Ovary (tissue), 9 donors: ENCODE results near the gene B4GALT3. TPM values are rescaled to one million over a fixed set of nuclear protein-coding genes. Genes with fewer than 3 reads are reported as not detected.

Experiments used
- DNase-seq, 5 donors: peaks; one replicate each; pipeline ENCODE4 v3.0.0-alpha.2; 2019 to 2020
- H3K27ac ChIP-seq, 2 donors: fragments of 200-600 bp; one replicate each; pipeline versions ENCODE4 v1.5.1 to v1.8.0; 2019 to 2022
- H3K27me3 ChIP-seq: fragments of 200-600 bp; one replicate; pipeline ENCODE4 v1.8.0; 2022
- H3K36me3 ChIP-seq: fragments of 200-600 bp; sonication (generic); one replicate; pipeline ENCODE4 v1.5.1; 2019
- H3K4me1 ChIP-seq: one replicate; pipeline ENCODE4 v1.8.1; 2013; ENCODE audit warnings: mild to moderate bottlenecking, moderate library complexity; ENCODE audit not compliant: insufficient read depth
- H3K4me3 ChIP-seq: fragments of 200-600 bp; sonication (generic); one replicate; pipeline ENCODE4 v1.5.1; 2017
- H3K9me3 ChIP-seq, 2 donors: fragments of 200-600 bp in 1 of 2; sonication (generic) in 1 of 2; one replicate each; pipeline versions ENCODE4 v1.5.1 to v1.8.1; 2013 to 2019; ENCODE audit warnings: mild to moderate bottlenecking in 1 of 2, moderate library complexity in 1 of 2
- CTCF ChIP-seq, 3 donors: fragments of 450-650 bp in 2 of 3; fragments of 200-600 bp in 1 of 3; IDR thresholded peaks; one replicate each; pipeline versions ENCODE4 v1.5.1 to v1.8.0; 2016 to 2022; ENCODE audit warnings: antibody characterized with exemption in 3 of 3, mild to moderate bottlenecking in 1 of 3
- EP300 ChIP-seq: sonication (generic); formaldehyde crosslinking; IDR thresholded peaks from one replicate; pipeline ENCODE4 v1.6.1; 2017; ENCODE audit warnings: antibody characterized with exemption
- POLR2A ChIP-seq: fragments of 450-650 bp; IDR thresholded peaks from one replicate; pipeline ENCODE4 v1.6.1; 2017; ENCODE audit warnings: antibody characterized with exemption, mild to moderate bottlenecking, moderate library complexity
- WGBS, 3 donors: extraction: QIAGEN DNeasy Blood & Tissue Kit in 1 of 3; methylation state at CpG; one replicate each; pipeline versions ENCODE4 v1.1.5 to v1.1.7; 2013 to 2017; 5-methylcytosine and 5-hydroxymethylcytosine counted together
- intact Hi-C, 4 donors: fragments of 100-400 bp; cut with DNase I; formaldehyde crosslinking; loops; one replicate each; pipeline versions ENCODE4 v1.11.0 to v1.15.1; 2022 to 2023
- polyA plus RNA-seq, 2 donors: library from polyadenylated mRNA; stranded (reverse); fragments of 200-250 nt in 1 of 2; fragments of 350-450 nt in 1 of 2; fragmentation: Illumina TruSeq in 1 of 2; extraction: RNeasy Lipid Tissue Mini Kit (QIAGEN cat#74804) in 1 of 2; gene quantifications; one replicate each; pipeline ENCODE4 v1.2.3, GENCODE V29; 2013 to 2014
- total RNA-seq, 7 donors: library from RNA; depleted of rRNA in 2 of 7; stranded (reverse); fragments of >200 nt in 2 of 7; fragmentation: NEBNext Ultra II Directional in 3 of 7; extraction: Animal tissue kit (Norgen Biotek cat#: 25700) in 3 of 7; gene quantifications; one replicate each; pipeline versions ENCODE4 v1.1.0 to v1.2.4, GENCODE V29; 2016 to 2023
- donor health status: DM: no; HTN: no; CAD: no; lungs with moderate emphysema.
- donor health status: DM: no; HTN: no; CAD: no.
- donor health status: Bipolar disorder and iron deficiency.
- donor health status: DM: yes; HTN: yes; CAD: no.
- donor health status: DM: no; HTN: no; CAD: no.
- donor health status: DM: yes; HTN: yes; CAD: no.

Gene B4GALT3
- total and polyA plus RNA-seq, 9 donors = 23.1 to 44.0 (median 28.8) TPM

GRCh38 chr1:161164901-161165610, 12.3 kb downstream of the B4GALT3 start:
- peaks cover 10% of the 10 kb centered on the region for H3K4me1 ChIP-seq

GRCh38 chr1:161163793-161164192, 13.5 kb downstream of the B4GALT3 start:
- no peak for TF ChIP-seq POLR2A
- TF ChIP-seq EP300 = no peak
- no peak for TF ChIP-seq CTCF (IDR thresholded peaks at IDR 0.05)
- 82 to 83% (median 82%) methylated on average over 5 of the region's 5 CpGs for WGBS, 3 donors
- Histone ChIP-seq H3K27me3 (no peaks in the 10 kb centered on the region), H3K9me3 (no peaks in the 10 kb centered on the region), H3K27ac (no peak overlapping the region), H3K4me3 (no peak overlapping the region), H3K4me1 (peaks cover 14% of the 10 kb centered on the region), H3K36me3 (no peaks in the 10 kb centered on the region)
- DNase-seq = no peak
- intact Hi-C loops = no loop called here

More at GRCh38 chr1:161164901-161165610, 12.3 kb downstream of the B4GALT3 start:
- no peak for DNase-seq
- Histone ChIP-seq H3K4me3 (peak overlapping the region; percentile 93), H3K36me3 (no peaks in the 10 kb centered on the region), H3K9me3 (no peaks in the 10 kb centered on the region), H3K27ac (peak overlapping the region in 1 of 2 donors; percentile 73), H3K27me3 (no peaks in the 10 kb centered on the region)
- WGBS, 3 donors = 51 to 59% (median 58%) methylated on average over 14 of the region's 14 CpGs
- no peak for TF ChIP-seq CTCF (IDR thresholded peaks at IDR 0.05)
- no peak for TF ChIP-seq POLR2A
- no peak for TF ChIP-seq EP300
- intact Hi-C loops = no loop called here

GRCh38 chr1:161162806-161163205, 14.5 kb downstream of the B4GALT3 start:
- 85 to 92% (median 86%) methylated on average over 10 of the region's 10 CpGs for WGBS, 3 donors
- TF ChIP-seq EP300 (no peak), CTCF (IDR thresholded peaks at IDR 0.05) (no peak), POLR2A (no peak)
- DNase-seq = peak in 1 of 5 donors; percentile 15

GRCh38 chr1:161162052-161162451, 15.3 kb downstream of the B4GALT3 start:
- Histone ChIP-seq H3K9me3 (no peaks in the 10 kb centered on the region), H3K4me1 (peaks cover 10% of the 10 kb centered on the region), H3K27ac (no peak overlapping the region), H3K36me3 (no peaks in the 10 kb centered on the region), H3K27me3 (no peaks in the 10 kb centered on the region), H3K4me3 (no peak overlapping the region)
- DNase-seq = peak in 1 of 5 donors; percentile 12
- 66 to 71% (median 68%) methylated on average over 7 of the region's 7 CpGs for WGBS, 3 donors
- intact Hi-C loops = no loop called here
- TF ChIP-seq POLR2A = no peak
- TF ChIP-seq CTCF (IDR thresholded peaks at IDR 0.05) = no peak
- no peak for TF ChIP-seq EP300

More at GRCh38 chr1:161162806-161163205, 14.5 kb downstream of the B4GALT3 start:
- no peaks in the 10 kb centered on the region for H3K36me3 ChIP-seq
- no peak overlapping the region for H3K27ac ChIP-seq
- no peaks in the 10 kb centered on the region for H3K9me3 ChIP-seq
- H3K4me1 ChIP-seq = peaks cover 13% of the 10 kb centered on the region
- intact Hi-C loops = no loop called here
- H3K4me3 ChIP-seq = no peak overlapping the region
- no peaks in the 10 kb centered on the region for H3K27me3 ChIP-seq
